GM13977 (cell line): ENCODE measurements around the gene FER1L5.
"Not testable (repeated sequence)": the region's sequence is repeated elsewhere in the genome, so short reads cannot be mapped to it uniquely, and the experiment has no call there.

Experiments used
- DNase-seq: peaks from one replicate; pipeline ENCODE4 v3.0.0; 2012; ENCODE audit warnings: low spot score
- in situ Hi-C: fragments of 300-500 bp; cut with MboI; formaldehyde crosslinking; loops from one replicate; pipeline ENCODE4 v1.12.0; 2022; ENCODE audit warnings: low sequenced_read_pairs, low pct_unique_long_range_greater_than_20kb, mixed read lengths, inconsistent platforms; ENCODE audit not compliant: unreplicated experiment
- TF ChIP-seq, protein P1 (sequence below): IDR thresholded peaks from 2 replicates; pipeline ENCODE4 v1.5.1; 2012; ENCODE audit warnings: mild to moderate bottlenecking, control low read depth; ENCODE audit not compliant: insufficient read depth; ENCODE audit errors: extremely low read depth, missing control alignments

FER1L5 gene

DNA sequence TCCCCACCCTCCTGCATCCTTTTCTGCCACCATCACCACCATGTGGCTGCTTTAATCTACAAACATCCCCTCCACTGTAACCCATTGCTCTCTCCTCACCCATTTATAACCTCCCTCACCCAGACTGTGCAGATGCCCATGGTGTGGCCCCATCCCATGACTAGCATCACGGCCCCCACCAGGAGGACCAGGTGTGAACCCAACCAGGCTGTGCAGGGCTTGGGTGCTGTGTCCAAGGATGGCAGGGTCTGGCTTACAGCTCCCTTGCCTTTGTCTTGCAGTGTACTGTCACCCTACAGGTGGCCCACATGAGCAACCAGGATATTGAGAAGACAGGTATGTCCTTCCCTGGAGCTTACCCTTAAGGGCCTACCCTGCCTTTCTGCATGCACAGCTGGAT lies 6.8 kb downstream of the FER1L5 start:
- in situ Hi-C loops = no loop called here
- TF ChIP-seq, protein P1, sequence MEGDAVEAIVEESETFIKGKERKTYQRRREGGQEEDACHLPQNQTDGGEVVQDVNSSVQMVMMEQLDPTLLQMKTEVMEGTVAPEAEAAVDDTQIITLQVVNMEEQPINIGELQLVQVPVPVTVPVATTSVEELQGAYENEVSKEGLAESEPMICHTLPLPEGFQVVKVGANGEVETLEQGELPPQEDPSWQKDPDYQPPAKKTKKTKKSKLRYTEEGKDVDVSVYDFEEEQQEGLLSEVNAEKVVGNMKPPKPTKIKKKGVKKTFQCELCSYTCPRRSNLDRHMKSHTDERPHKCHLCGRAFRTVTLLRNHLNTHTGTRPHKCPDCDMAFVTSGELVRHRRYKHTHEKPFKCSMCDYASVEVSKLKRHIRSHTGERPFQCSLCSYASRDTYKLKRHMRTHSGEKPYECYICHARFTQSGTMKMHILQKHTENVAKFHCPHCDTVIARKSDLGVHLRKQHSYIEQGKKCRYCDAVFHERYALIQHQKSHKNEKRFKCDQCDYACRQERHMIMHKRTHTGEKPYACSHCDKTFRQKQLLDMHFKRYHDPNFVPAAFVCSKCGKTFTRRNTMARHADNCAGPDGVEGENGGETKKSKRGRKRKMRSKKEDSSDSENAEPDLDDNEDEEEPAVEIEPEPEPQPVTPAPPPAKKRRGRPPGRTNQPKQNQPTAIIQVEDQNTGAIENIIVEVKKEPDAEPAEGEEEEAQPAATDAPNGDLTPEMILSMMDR = no peak
- DNase-seq = no peak

- TF ChIP-seq, protein P1 = no peak
- in situ Hi-C loops = no loop called here
- no peak for DNase-seq
Measured at GRCh38 chr2:96651793-96652192, 9.2 kb downstream of the FER1L5 start.

DNA sequence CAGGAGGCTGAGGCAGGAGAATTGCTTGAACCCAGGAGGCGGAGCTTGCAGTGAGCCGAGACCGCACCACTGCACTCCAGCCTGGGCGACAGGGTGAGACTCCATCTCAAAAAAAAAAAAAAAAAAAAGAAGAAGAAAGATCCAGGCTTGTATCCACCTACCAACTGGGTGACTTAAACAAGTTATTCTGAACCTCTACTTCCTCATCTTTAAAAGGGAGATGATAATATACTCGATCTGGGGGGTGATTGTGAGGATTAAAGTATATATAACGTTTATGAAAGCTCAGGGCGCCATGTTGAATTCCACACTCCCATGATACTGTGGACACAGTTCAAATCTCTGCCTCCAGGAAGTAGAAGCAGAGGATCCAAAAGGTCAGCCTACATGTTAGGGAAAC lies 12.2 kb downstream of the FER1L5 start:
- in situ Hi-C loops, DNase-seq: not testable (repeated sequence)

GRCh38 chr2:96655526-96655925 lies 13.0 kb downstream of the FER1L5 start:
- DNase-seq = no peak
- TF ChIP-seq, protein P1 = no peak
- in situ Hi-C loops = no loop called here

- no peak for DNase-seq
- TF ChIP-seq, protein P1 = no peak
- in situ Hi-C loops = no loop called here
Measured at GRCh38 chr2:96656540-96656939, 14.0 kb downstream of the FER1L5 start.

- TF ChIP-seq, protein P1 = no peak
- in situ Hi-C loops = no loop called here
- DNase-seq = no peak
Measured at GRCh38 chr2:96661324-96661723, 18.8 kb downstream of the FER1L5 start.

DNA sequence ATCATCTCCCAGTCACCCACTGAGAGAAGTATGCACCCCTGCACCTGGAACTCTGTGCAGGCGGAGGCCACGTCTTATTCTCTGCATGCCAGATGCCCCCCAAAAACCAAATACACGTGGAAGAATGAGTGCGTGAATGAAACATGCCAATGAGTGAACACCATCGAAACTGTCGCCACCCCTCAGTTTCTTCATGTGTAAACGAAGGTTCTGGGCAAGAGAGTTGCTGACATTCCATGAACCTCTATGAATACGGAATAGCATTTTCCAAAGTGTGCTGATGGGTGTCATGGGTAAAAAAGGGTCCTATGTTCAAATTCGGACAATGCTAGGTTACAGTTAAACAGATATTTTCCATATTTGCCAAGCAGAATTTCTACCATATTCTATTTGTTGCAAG lies 19.8 kb downstream of the FER1L5 start:
- TF ChIP-seq, protein P1 = no peak
- no peak for DNase-seq
- in situ Hi-C loops = no loop called here
